ENCODE data around the gene C12orf50. TPM values are rescaled to one million over a fixed set of nuclear protein-coding genes. Genes with fewer than 3 reads are reported as not detected.

Gene C12orf50
- total and polyA plus RNA-seq, 2 of the 8 experiments (the other 6 are each of a cell fraction or from before 2014, with no cell fraction given) = not detected

GRCh38 chr12:87982208-87982607, 47.0 kb downstream of the C12orf50 start:
- no peak for DNase-seq (ENCODE audit: low read depth in 1 of 2, low spot score in 2 of 2)
- no peak overlapping the region for H2BK20ac ChIP-seq (ENCODE audit: low read length)
- no peak overlapping the region for H3K4me2 ChIP-seq (ENCODE audit: insufficient read depth in 1 of 2, low read depth in 2 of 2, low read length in 2 of 2)
- H3K27me3 ChIP-seq (replicated peaks in 1 of 4; ENCODE audit: control insufficient read depth in 3 of 4, extremely low read depth in 1 of 4, insufficient read depth in 3 of 4, low read length in 3 of 4) = no peaks in the 10 kb centered on the region
- no peak overlapping the region for H3K14ac ChIP-seq (ENCODE audit: insufficient read length)
- H4K91ac ChIP-seq (replicated peaks; ENCODE audit: insufficient read length, low read length) = no peak overlapping the region
- ChIA-PET CTCF (ENCODE audit: partially characterized antibody) (no interaction called here), POLR2A (ENCODE audit: partially characterized antibody) (no interaction called here)
- H2AK5ac ChIP-seq (ENCODE audit: low read depth, low read length) = no peak overlapping the region
- no peak overlapping the region for H4K8ac ChIP-seq (ENCODE audit: extremely low read depth, insufficient read depth, low read length)
- no peak overlapping the region for H3K23ac ChIP-seq (ENCODE audit: insufficient read length)
- H3K79me2 ChIP-seq (ENCODE audit: control insufficient read depth in 1 of 2, insufficient read depth in 2 of 2, low read length in 2 of 2) = no peaks in the 10 kb centered on the region
- no peak overlapping the region for H3K4ac ChIP-seq (replicated peaks; ENCODE audit: insufficient read length, low read depth, low read length)
- H3K23me2 ChIP-seq (ENCODE audit: low read depth, low read length) = no peaks in the 10 kb centered on the region
- H3K18ac ChIP-seq (ENCODE audit: extremely low read depth, low read length) = no peak overlapping the region
- no peak for FAIRE-seq
- no peaks in the 10 kb centered on the region for H3K79me1 ChIP-seq (ENCODE audit: low read depth, low read length)
- no peak overlapping the region for H2BK12ac ChIP-seq (ENCODE audit: low read depth, low read length)
- H3K9me3 ChIP-seq (ENCODE audit: insufficient read depth in 2 of 2, low read depth in 1 of 2, low read length in 1 of 2) = no peaks in the 10 kb centered on the region
- H2BK120ac ChIP-seq (replicated peaks; ENCODE audit: low read depth, low read length) = no peak overlapping the region
- H2AFZ ChIP-seq (ENCODE audit: low read length) = no peak overlapping the region
- no peaks in the 10 kb centered on the region for H3K4me1 ChIP-seq (replicated peaks in 1 of 4; ENCODE audit: control insufficient read depth in 3 of 4, insufficient read depth in 4 of 4, low read length in 3 of 4)
- no peak overlapping the region for H4K5ac ChIP-seq (ENCODE audit: insufficient read length, low read depth, low read length)
- no peaks in the 10 kb centered on the region for H3K36me3 ChIP-seq (ENCODE audit: control insufficient read depth in 2 of 4, insufficient read depth in 4 of 4, low read length in 3 of 4)
- H3K56ac ChIP-seq (replicated peaks; ENCODE audit: insufficient read length, low read depth, low read length) = no peak overlapping the region
- no peak overlapping the region for H3K27ac ChIP-seq (ENCODE audit: low read depth, low read length)
- H2BK5ac ChIP-seq (ENCODE audit: low read depth, low read length) = no peak overlapping the region
- 100% methylated on average over 1 of the region's 1 CpG; no CpG with 5 or more reads in 1 of the 2 experiments for WGBS, 2 experiments (ENCODE audit: extremely low coverage in 1 of 2, insufficient coverage in 1 of 2, insufficient read length in 1 of 2, insufficient replicate concordance in 2 of 2, low coverage in 1 of 2, low lambda C conversion rate in 2 of 2, missing lambda C conversion rate in 1 of 2)
- no peak overlapping the region for H3K9ac ChIP-seq (replicated peaks in 1 of 4; ENCODE audit: extremely low read depth in 1 of 4, low read depth in 3 of 4, low read length in 3 of 4)
- no peaks in the 10 kb centered on the region for H4K20me1 ChIP-seq (replicated peaks in 1 of 2; ENCODE audit: control insufficient read depth in 1 of 2, insufficient read depth in 2 of 2, low read length in 2 of 2)
- no peak overlapping the region for H2BK15ac ChIP-seq (ENCODE audit: low read length)
- no peak overlapping the region for H3K4me3 ChIP-seq (ENCODE audit: extremely low read depth in 1 of 4, insufficient read depth in 2 of 4, low read depth in 3 of 4, low read length in 4 of 4)
- TF ChIP-seq RXRA (IDR thresholded peaks at IDR 0.05; ENCODE audit: insufficient read depth, low read depth, low read length) (no peak), YY1 (IDR thresholded peaks at IDR 0.05; ENCODE audit: low read depth, low read length) (no peak), POU5F1 (IDR thresholded peaks at IDR 0.05; ENCODE audit: low read depth, low read length) (no peak), CHD2 (IDR thresholded peaks at IDR 0.05; ENCODE audit: low read length) (no peak), SIN3A (conservative IDR thresholded peaks at IDR 0.05 in 1 of 2, IDR thresholded peaks at IDR 0.05 in 1 of 2; ENCODE audit: low read depth in 1 of 2, low read length in 2 of 2) (no peak)

All from H1 (cell line).